A673 (cell line): ENCODE data around the gene SH3RF2.

Experiments
- CTCF ChIP-seq: fragments of 300-800, 200-600 bp; sonication (generic); conservative IDR thresholded peaks from 2 replicates; pipeline ENCODE4 v1.5.1; 2017; ENCODE audit warnings: low read depth, mild to moderate bottlenecking, antibody characterized with exemption, low read length, moderate library complexity, mixed read lengths
- EZH2 ChIP-seq: fragments of 200-600 bp; sonication (generic); IDR thresholded peaks from 2 replicates; pipeline ENCODE4 v1.6.1; 2017; ENCODE audit warnings: borderline replicate concordance, low read depth, mild to moderate bottlenecking, mixed read lengths, antibody characterized with exemption, low read length; ENCODE audit not compliant: poor library complexity, severe bottlenecking

- TF ChIP-seq EZH2 (no peak), CTCF (no peak)
Observed at GRCh38 chr5:146109379-146109778, 173.0 kb downstream of the SH3RF2 start.
